ENCODE measurements around the gene ARHGEF4. TPM values are rescaled to one million over a fixed set of nuclear protein-coding genes. Genes with fewer than 3 reads are reported as not detected.

The ARHGEF4 gene
- total RNA-seq, 1 experiment from 2014 or later: 12.6 TPM

- Histone ChIP-seq H2BK120ac (ENCODE audit: low read depth, low read length, poor library complexity, severe bottlenecking) (no peak overlapping the region), H2AFZ (ENCODE audit: low read length) (no peak overlapping the region), H3K23ac (ENCODE audit: insufficient read length, low read depth, low read length) (no peak overlapping the region), H3T11ph (ENCODE audit: low read length) (no peak overlapping the region), H3K4me2 (ENCODE audit: insufficient read depth, insufficient read length, low read length) (no peak overlapping the region), H4K5ac (ENCODE audit: insufficient read length, low read depth, low read length) (no peak overlapping the region), H3K9ac (ENCODE audit: extremely low read depth, insufficient read length, low read length) (no peak overlapping the region), H4K8ac (replicated peaks; ENCODE audit: insufficient read length, low read depth, low read length) (peak overlapping the region; percentile 27), H4K20me1 (ENCODE audit: control insufficient read depth, insufficient read depth, insufficient read length) (peaks cover 3% of the 10 kb centered on the region), H3K79me1 (ENCODE audit: insufficient read depth, low read depth, low read length, poor library complexity, severe bottlenecking) (no peaks in the 10 kb centered on the region), H2BK12ac (ENCODE audit: insufficient read length, low read depth, low read length) (no peak overlapping the region), H3K18ac (ENCODE audit: insufficient read length, low read depth, low read length) (no peak overlapping the region), H3K56ac (ENCODE audit: insufficient read length, low read depth, low read length) (no peak overlapping the region), H3K4me1 (ENCODE audit: insufficient read depth, low read length) (peaks cover 2% of the 10 kb centered on the region; the same call in 1 of the 2 replicates), H4K91ac (ENCODE audit: insufficient read length, low read depth, low read length) (no peak overlapping the region), H3K14ac (ENCODE audit: insufficient read depth, low read length) (peak overlapping the region; percentile 34; the same call in 1 of the 2 replicates), H2BK15ac (ENCODE audit: low read depth, low read length) (no peak overlapping the region), H3K4ac (ENCODE audit: low read depth, low read length) (no peak overlapping the region), H3K23me2 (ENCODE audit: insufficient read length, low read depth, low read length, poor library complexity, severe bottlenecking) (no peaks in the 10 kb centered on the region), H2BK20ac (ENCODE audit: low read depth, low read length, poor library complexity, severe bottlenecking) (no peak overlapping the region), H3K79me2 (ENCODE audit: insufficient read depth, low read length) (no peaks in the 10 kb centered on the region), H3K27ac (ENCODE audit: insufficient read length, low read depth, low read length) (no peak overlapping the region), H2AK5ac (ENCODE audit: insufficient read length, low read length) (no peak overlapping the region), H3K27me3 (ENCODE audit: insufficient read depth, low read length) (no peaks in the 10 kb centered on the region), H2BK5ac (ENCODE audit: insufficient read length, low read length) (no peak overlapping the region), H3K9me3 (ENCODE audit: control insufficient read depth, low read depth, low read length) (no peaks in the 10 kb centered on the region)
- Mint-ChIP-seq H3K9me3 (peaks cover 0 to 3% of the 10 kb centered on the region in 2 experiments; a peak in 2 of 5 replicates), H3K27ac (no peak overlapping the region), H3K36me3 (ENCODE audit: insufficient read depth in 1 of 3, low read depth in 3 of 3) (no peaks in the 10 kb centered on the region), H3K4me1 (peaks cover 25 to 33% of the 10 kb centered on the region in 2 experiments), H3K27me3 (ENCODE audit: low read depth) (peaks cover 3% of the 10 kb centered on the region), H3K4me3 (no peak overlapping the region)
- WGBS (ENCODE audit: extremely low coverage, insufficient read length, low lambda C conversion rate): no CpG with 5 or more reads among the region's 14 CpGs
- no peak for DNase-seq
- TF ChIP-seq, protein P1, sequence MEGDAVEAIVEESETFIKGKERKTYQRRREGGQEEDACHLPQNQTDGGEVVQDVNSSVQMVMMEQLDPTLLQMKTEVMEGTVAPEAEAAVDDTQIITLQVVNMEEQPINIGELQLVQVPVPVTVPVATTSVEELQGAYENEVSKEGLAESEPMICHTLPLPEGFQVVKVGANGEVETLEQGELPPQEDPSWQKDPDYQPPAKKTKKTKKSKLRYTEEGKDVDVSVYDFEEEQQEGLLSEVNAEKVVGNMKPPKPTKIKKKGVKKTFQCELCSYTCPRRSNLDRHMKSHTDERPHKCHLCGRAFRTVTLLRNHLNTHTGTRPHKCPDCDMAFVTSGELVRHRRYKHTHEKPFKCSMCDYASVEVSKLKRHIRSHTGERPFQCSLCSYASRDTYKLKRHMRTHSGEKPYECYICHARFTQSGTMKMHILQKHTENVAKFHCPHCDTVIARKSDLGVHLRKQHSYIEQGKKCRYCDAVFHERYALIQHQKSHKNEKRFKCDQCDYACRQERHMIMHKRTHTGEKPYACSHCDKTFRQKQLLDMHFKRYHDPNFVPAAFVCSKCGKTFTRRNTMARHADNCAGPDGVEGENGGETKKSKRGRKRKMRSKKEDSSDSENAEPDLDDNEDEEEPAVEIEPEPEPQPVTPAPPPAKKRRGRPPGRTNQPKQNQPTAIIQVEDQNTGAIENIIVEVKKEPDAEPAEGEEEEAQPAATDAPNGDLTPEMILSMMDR (conservative IDR thresholded peaks at IDR 0.05): no peak
Measured at GRCh38 chr2:130819226-130819607, 17.5 kb upstream of the ARHGEF4 start.
